ENCODE measurements around the gene HIVEP2. TPM values are rescaled to one million over a fixed set of nuclear protein-coding genes. Genes with fewer than 3 reads are reported as not detected.
A peak's percentile ranks its signal among the peaks of the same experiment; 100 is the strongest.

HIVEP2 gene
- total RNA-seq, 3 donors from 2014 or later (not counting 1 experiment from before 2014, with no cell fraction given): 14.6 to 21.6 (median 18.7) TPM

- Mint-ChIP-seq H3K27me3 (ENCODE audit: low read depth in 2 of 2) (no peaks in the 10 kb centered on the region), H3K4me3 (no peak overlapping the region), H3K4me1 (peaks cover 9 to 13% of the 10 kb centered on the region in 2 donors), H3K27ac (no peak overlapping the region), H3K36me3 (no peaks in the 10 kb centered on the region), H3K9me3 (no peaks in the 10 kb centered on the region)
- no peak for TF ChIP-seq CTCF (IDR thresholded peaks at IDR 0.05)
- Histone ChIP-seq H3K4me1 (ENCODE audit: control insufficient read depth, insufficient read depth, low read length) (no peaks in the 10 kb centered on the region), H3K9me3 (ENCODE audit: control insufficient read depth, insufficient read depth, low read length) (no peaks in the 10 kb centered on the region), H3K27me3 (ENCODE audit: control insufficient read depth, insufficient read depth, low read length) (no peaks in the 10 kb centered on the region), H3K27ac (ENCODE audit: low read length) (no peak overlapping the region), H3K4me3 (ENCODE audit: low read length) (no peak overlapping the region), H3K36me3 (ENCODE audit: control insufficient read depth, insufficient read depth, low read length) (no peaks in the 10 kb centered on the region)
- ATAC-seq (no peak), DNase-seq (no peak)
- WGBS (ENCODE audit: insufficient coverage): 100% methylated on average over 1 of the region's 1 CpG
- intact Hi-C loops (cut with micrococcal nuclease): no loop called here
Measured at GRCh38 chr6:142790257-142790656, 154.7 kb downstream of the HIVEP2 start.

DNA sequence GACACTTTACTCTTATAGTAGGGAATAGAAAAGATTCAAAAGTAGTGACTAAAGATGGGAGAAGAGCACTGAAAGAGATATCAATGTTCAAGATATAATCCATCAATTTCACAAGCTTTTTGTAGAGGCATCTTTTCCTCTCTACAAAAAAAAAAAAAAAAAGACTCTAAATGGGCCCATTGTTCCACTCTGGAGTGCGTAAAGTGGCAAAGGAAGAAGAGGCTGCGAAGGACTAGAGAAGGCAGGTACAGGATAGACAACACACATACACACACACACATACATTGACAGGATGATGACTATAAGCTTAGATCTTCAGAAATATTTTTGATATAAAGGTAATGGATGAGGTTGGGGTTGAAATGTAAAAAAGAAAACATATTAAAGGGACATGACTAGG is 157.6 kb downstream of the HIVEP2 start:
- peaks cover 15 to 17% of the 10 kb centered on the region in 2 donors for H3K4me1 Mint-ChIP-seq
- no peak overlapping the region for H3K4me3 Mint-ChIP-seq
- no peak overlapping the region for H3K27ac Mint-ChIP-seq
- H3K9me3 Mint-ChIP-seq: no peaks in the 10 kb centered on the region
- Histone ChIP-seq H3K9me3 (ENCODE audit: control insufficient read depth, insufficient read depth, low read length) (no peaks in the 10 kb centered on the region), H3K4me1 (ENCODE audit: control insufficient read depth, insufficient read depth, low read length) (no peaks in the 10 kb centered on the region), H3K36me3 (ENCODE audit: control insufficient read depth, insufficient read depth, low read length) (no peaks in the 10 kb centered on the region), H3K27ac (ENCODE audit: low read length) (no peak overlapping the region), H3K27me3 (ENCODE audit: control insufficient read depth, insufficient read depth, low read length) (no peaks in the 10 kb centered on the region), H3K4me3 (ENCODE audit: low read length) (no peak overlapping the region)
- no peak for ATAC-seq
- DNase-seq: no peak
- no peaks in the 10 kb centered on the region for H3K27me3 Mint-ChIP-seq (ENCODE audit: low read depth in 2 of 2)
- intact Hi-C loops (cut with micrococcal nuclease): no loop called here
- no peak for TF ChIP-seq CTCF (IDR thresholded peaks at IDR 0.05)
- no CpG with 5 or more reads among the region's 2 CpGs for WGBS (ENCODE audit: insufficient coverage)
- H3K36me3 Mint-ChIP-seq: no peaks in the 10 kb centered on the region

DNA sequence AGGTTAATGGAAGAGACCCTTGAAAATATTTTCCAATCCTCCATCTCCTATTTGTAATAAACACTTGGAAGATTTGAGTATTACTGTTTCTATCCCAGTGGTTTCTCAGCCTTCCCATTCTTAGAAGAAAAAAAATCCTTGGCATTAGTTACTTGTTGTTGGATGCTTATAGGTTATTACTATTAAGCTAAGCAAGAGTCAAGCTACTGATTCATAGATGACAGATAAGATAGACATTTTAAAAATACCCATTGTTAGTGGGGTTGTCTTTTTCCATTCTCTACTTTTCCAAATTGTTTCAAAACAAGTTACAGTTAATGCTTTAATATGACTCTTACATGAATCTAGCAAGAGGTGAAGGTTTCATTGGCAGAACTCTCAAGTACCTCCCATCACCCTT is 158.5 kb downstream of the HIVEP2 start:
- TF ChIP-seq CTCF (IDR thresholded peaks at IDR 0.05): no peak
- H3K9me3 Mint-ChIP-seq: no peaks in the 10 kb centered on the region
- no peaks in the 10 kb centered on the region for H3K9me3 ChIP-seq (ENCODE audit: control insufficient read depth, insufficient read depth, low read length)
- no peaks in the 10 kb centered on the region for H3K36me3 Mint-ChIP-seq
- no peak overlapping the region for H3K4me3 ChIP-seq (ENCODE audit: low read length)
- peaks cover 10 to 22% of the 10 kb centered on the region in 2 donors for H3K4me1 Mint-ChIP-seq
- H3K4me1 ChIP-seq (ENCODE audit: control insufficient read depth, insufficient read depth, low read length): no peaks in the 10 kb centered on the region
- H3K27ac ChIP-seq (ENCODE audit: low read length): no peak overlapping the region
- DNase-seq (no peak), ATAC-seq (no peak)
- intact Hi-C loops (cut with micrococcal nuclease): no loop called here
- H3K36me3 ChIP-seq (ENCODE audit: control insufficient read depth, insufficient read depth, low read length): no peaks in the 10 kb centered on the region
- H3K27ac Mint-ChIP-seq: no peak overlapping the region
- no peak overlapping the region for H3K4me3 Mint-ChIP-seq
- H3K27me3 ChIP-seq (ENCODE audit: control insufficient read depth, insufficient read depth, low read length): no peaks in the 10 kb centered on the region
- H3K27me3 Mint-ChIP-seq (ENCODE audit: low read depth in 2 of 2): no peaks in the 10 kb centered on the region

GRCh38 chr6:142784344-142784743 is 160.6 kb downstream of the HIVEP2 start:
- Histone ChIP-seq H3K27ac (ENCODE audit: low read length) (no peak overlapping the region), H3K9me3 (ENCODE audit: control insufficient read depth, insufficient read depth, low read length) (no peaks in the 10 kb centered on the region), H3K4me3 (ENCODE audit: low read length) (no peak overlapping the region), H3K4me1 (ENCODE audit: control insufficient read depth, insufficient read depth, low read length) (no peaks in the 10 kb centered on the region), H3K36me3 (ENCODE audit: control insufficient read depth, insufficient read depth, low read length) (no peaks in the 10 kb centered on the region), H3K27me3 (ENCODE audit: control insufficient read depth, insufficient read depth, low read length) (no peaks in the 10 kb centered on the region)
- Mint-ChIP-seq H3K27me3 (ENCODE audit: low read depth in 2 of 2) (no peaks in the 10 kb centered on the region), H3K4me1 (peaks cover 6 to 22% of the 10 kb centered on the region in 2 donors), H3K9me3 (no peaks in the 10 kb centered on the region), H3K4me3 (no peak overlapping the region), H3K27ac (peak overlapping the region in 1 of 2 donors; percentile 71), H3K36me3 (no peaks in the 10 kb centered on the region)
- 34% methylated on average over 3 of the region's 3 CpGs for WGBS (ENCODE audit: insufficient coverage)
- intact Hi-C loops (cut with micrococcal nuclease): no loop called here
- TF ChIP-seq CTCF (IDR thresholded peaks at IDR 0.05): no peak
- ATAC-seq (peak in 1 of 3 donors; percentile 48), DNase-seq (peak in 1 of 2 donors; percentile 52)

Measured in natural killer cell (primary cell).